Large intestine (tissue), 3 donors: ENCODE results near the gene ARHGEF4. TPM values are rescaled to one million over a fixed set of nuclear protein-coding genes. Genes with fewer than 3 reads are reported as not detected.

ENCODE experiments used
- DNase-seq, 2 donors: peaks; one replicate each; pipeline versions ENCODE4 v3.0.0 to v3.0.0-alpha.2; 2013
- H3K27ac ChIP-seq: one replicate; pipeline ENCODE4 v1.5.1; 2013; ENCODE audit warnings: low read length
- H3K27me3 ChIP-seq: 2 replicates; pipeline ENCODE4 v1.6.1; 2013; ENCODE audit warnings: low read length; ENCODE audit not compliant: control insufficient read depth, insufficient read depth
- H3K36me3 ChIP-seq: 2 replicates; pipeline ENCODE4 v1.6.1; 2013; ENCODE audit warnings: low read length; ENCODE audit not compliant: control insufficient read depth, insufficient read depth
- H3K4me1 ChIP-seq: one replicate; pipeline ENCODE4 v1.6.1; 2013; ENCODE audit warnings: low read length; ENCODE audit not compliant: control insufficient read depth, insufficient read depth
- H3K4me3 ChIP-seq: one replicate; pipeline ENCODE4 v1.5.1; 2013; ENCODE audit warnings: low read length
- H3K9me3 ChIP-seq: one replicate; pipeline ENCODE4 v1.6.1; 2013; ENCODE audit warnings: mild to moderate bottlenecking, low read depth, low read length, moderate library complexity; ENCODE audit not compliant: control insufficient read depth
- WGBS: methylation state at CpG from one replicate; pipeline ENCODE4 v1.1.5; 2013; ENCODE audit warnings: low lambda C conversion rate; ENCODE audit not compliant: insufficient coverage; 5-methylcytosine and 5-hydroxymethylcytosine counted together
- polyA plus RNA-seq: library from polyadenylated mRNA; unstranded; fragments of 120-200 nt; gene quantifications from one replicate; pipeline ENCODE4 v1.2.1, GENCODE V29; 2013

Gene ARHGEF4
- polyA plus RNA-seq, 1 donor: 5.4 TPM

DNA sequence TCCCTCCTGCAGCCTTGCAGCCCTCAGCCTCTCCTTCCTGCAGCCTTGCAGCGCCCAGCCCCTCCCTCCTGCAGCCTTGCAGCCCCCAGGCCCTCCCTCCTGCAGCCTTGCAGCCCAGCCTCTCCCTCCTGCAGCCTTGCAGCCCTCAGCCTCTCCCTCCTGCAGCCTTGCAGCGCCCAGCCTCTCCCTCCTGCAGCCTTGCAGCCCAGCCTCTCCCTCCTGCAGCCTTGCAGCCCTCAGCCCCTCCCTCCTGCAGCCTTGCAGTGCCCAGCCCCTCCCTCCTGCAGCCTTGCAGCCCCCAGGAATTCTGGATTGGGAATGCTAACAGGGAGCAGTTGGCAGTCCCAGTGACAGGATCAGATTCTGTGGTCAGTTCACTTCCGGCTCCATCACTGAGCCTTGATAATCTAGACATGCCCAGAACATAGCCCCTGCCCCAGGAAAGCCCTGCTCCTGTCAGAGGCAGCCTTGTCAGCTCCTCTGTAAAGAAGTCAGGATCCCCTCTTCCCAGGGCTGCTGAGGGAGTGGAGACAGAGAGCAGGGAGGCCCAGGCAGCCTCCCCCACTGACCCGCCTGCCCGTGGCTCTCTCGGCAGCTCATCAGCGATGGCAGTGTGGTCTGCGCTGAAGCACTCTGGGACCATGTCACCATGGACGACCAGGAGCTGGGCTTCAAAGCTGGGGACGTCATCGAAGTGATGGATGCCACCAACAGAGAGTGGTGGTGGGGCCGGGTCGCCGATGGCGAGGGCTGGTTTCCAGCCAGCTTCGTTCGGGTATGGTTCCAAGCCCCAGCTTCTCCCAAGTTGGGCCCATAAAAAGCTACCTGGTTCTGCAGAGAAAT, 201.8 kb downstream of the ARHGEF4 start:
- no peaks in the 10 kb centered on the region for H3K36me3 ChIP-seq
- no CpG with 5 or more reads among the region's 17 CpGs for WGBS
- DNase-seq: no peak
- H3K27ac ChIP-seq: no peak overlapping the region
- peaks cover 3% of the 10 kb centered on the region for H3K4me1 ChIP-seq
- no peak overlapping the region for H3K4me3 ChIP-seq
- peaks cover 7% of the 10 kb centered on the region for H3K9me3 ChIP-seq
- peaks cover 72% of the 10 kb centered on the region for H3K27me3 ChIP-seq

DNA sequence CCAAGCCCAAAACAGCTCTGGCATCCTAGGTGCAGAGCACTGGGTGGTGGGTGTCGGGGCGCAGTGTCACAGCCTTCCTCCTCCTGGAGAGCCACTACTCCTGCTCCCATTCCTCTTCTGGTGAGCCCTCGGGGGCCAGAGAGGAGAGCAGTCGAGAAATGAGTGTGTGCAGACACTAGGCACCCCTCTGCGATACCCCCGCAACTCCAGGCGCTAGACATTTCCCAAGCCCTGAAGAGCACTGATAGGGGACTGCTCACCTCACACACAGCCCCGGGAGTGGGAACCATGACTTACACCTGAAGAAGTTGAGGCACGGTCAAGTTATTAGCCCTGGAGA, 202.4 kb downstream of the ARHGEF4 start:
- no peak for DNase-seq
- Histone ChIP-seq H3K9me3 (peaks cover 7% of the 10 kb centered on the region), H3K36me3 (no peaks in the 10 kb centered on the region), H3K4me3 (no peak overlapping the region), H3K27ac (no peak overlapping the region), H3K27me3 (peaks cover 66% of the 10 kb centered on the region), H3K4me1 (peaks cover 1% of the 10 kb centered on the region)
- no CpG with 5 or more reads among the region's 9 CpGs for WGBS

- no peak for DNase-seq
- Histone ChIP-seq H3K36me3 (no peaks in the 10 kb centered on the region), H3K4me1 (no peaks in the 10 kb centered on the region), H3K27me3 (peaks cover 62% of the 10 kb centered on the region), H3K9me3 (peaks cover 7% of the 10 kb centered on the region), H3K27ac (no peak overlapping the region), H3K4me3 (no peak overlapping the region)
- WGBS: no CpG with 5 or more reads among the region's 23 CpGs
Measured at GRCh38 chr2:131039535-131039907, 202.8 kb downstream of the ARHGEF4 start.

GRCh38 chr2:131039908-131040660, 203.4 kb downstream of the ARHGEF4 start:
- Histone ChIP-seq H3K27ac (no peak overlapping the region), H3K4me3 (no peak overlapping the region), H3K9me3 (peaks cover 7% of the 10 kb centered on the region), H3K36me3 (no peaks in the 10 kb centered on the region), H3K4me1 (no peaks in the 10 kb centered on the region), H3K27me3 (peaks cover 60% of the 10 kb centered on the region)
- no CpG with 5 or more reads among the region's 75 CpGs for WGBS
- peak in 1 of 2 donors; percentile 31 for DNase-seq

DNA sequence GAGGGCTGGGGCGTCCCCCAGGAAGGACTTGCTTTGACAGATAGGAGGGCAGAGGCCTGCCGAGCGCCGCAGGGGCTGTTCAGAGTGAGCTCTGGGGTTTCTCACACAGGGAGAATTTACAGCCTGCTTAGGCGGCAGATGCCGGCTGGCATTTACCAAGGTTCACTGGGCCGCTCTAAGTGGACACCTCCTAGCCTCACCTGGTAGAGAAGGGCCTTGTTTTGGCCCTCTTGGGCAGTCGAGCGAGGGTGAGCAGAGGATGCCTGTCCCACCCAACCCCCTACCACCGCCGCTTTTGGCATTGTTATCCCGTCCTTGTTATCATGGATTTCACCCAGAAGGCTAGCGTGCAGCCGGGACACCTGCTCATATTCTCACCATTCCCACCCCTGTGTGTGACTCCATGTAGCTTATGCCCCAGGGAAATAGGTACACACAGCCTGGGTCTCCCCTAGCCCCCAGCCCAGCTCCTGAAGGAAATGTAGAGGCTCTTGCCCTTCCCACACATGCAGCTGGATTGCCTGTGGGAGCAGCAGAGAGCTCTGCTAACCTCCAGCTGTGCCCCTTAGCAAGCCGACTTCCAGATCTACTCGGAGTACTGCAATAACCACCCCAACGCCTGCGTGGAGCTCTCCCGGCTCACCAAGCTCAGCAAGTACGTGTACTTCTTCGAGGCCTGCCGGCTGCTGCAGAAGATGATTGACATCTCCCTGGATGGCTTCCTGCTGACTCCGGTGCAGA, 204.1 kb downstream of the ARHGEF4 start:
- Histone ChIP-seq H3K27me3 (peaks cover 55% of the 10 kb centered on the region), H3K4me3 (no peak overlapping the region), H3K36me3 (no peaks in the 10 kb centered on the region), H3K27ac (no peak overlapping the region), H3K9me3 (peaks cover 7% of the 10 kb centered on the region), H3K4me1 (no peaks in the 10 kb centered on the region)
- no CpG with 5 or more reads among the region's 23 CpGs for WGBS
- no peak for DNase-seq

DNA sequence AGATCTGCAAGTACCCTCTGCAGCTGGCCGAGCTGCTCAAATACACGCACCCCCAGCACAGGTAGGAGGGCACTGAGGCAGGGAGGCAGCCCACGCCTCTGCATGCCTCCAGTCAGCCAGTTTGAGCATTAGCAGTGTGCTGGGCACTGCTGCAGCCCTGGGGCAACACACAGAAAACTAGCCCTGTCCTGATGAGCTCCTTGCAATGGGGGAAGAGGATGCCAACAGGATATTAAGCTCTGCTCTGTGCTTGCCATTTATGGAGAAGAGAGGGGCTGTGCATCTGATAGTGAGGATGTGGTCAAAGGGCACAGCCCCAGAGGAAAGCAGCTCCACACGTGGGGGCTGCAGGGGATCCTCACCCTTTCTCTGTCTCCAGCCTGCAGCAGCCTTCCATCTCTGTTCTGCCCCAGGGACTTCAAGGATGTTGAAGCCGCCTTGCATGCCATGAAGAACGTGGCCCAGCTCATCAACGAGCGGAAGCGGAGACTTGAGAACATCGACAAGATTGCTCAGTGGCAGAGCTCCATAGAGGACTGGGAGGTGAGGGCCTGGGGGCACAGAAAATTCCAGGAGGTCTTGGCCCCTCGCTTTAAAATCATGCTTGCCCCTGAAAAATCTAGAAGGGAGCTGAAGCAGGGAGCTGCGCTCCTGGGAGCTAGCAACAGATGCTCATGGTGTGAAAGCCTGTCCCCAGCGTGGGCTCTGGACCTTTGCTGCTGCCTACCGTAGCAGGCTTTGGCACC, 204.9 kb downstream of the ARHGEF4 start:
- no CpG with 5 or more reads among the region's 14 CpGs for WGBS
- H3K27me3 ChIP-seq: peaks cover 48% of the 10 kb centered on the region
- DNase-seq: no peak

DNA sequence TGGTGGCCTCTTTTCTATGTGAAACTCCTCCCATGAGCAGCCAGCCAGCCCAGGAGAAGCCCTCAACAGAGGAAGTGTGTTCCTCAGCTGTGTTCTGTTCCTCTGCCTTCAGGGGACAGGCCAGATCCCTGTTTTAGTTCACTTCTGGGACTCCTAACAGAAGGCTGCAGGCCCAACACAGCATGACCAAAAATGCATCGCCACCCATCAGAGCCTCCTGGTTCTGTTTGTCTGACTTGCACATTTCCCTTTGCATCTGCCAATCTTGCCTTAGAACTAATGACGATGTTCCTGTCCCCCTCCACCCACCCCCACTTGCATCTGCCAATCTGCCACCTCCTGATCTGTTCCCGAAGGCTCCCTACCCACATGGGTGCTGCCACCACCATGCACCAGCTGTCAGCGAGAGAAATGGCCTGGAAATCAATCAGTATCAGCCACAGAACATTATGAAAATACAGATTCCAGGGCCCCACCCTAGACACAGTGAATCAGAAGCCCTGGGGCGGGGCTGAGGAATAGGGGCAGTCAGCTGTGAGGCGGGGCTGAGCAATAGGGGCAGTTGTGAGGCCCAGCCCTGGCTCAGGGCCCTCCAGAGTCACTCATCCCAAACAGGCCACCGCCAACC, 205.5 kb downstream of the ARHGEF4 start:
- no CpG with 5 or more reads among the region's 7 CpGs for WGBS
- Histone ChIP-seq H3K4me1 (no peaks in the 10 kb centered on the region), H3K27me3 (peaks cover 41% of the 10 kb centered on the region), H3K9me3 (peaks cover 7% of the 10 kb centered on the region), H3K36me3 (peaks cover 13% of the 10 kb centered on the region), H3K27ac (no peak overlapping the region), H3K4me3 (no peak overlapping the region)
- no peak for DNase-seq

More for the DNA sequence above, 204.9 kb downstream of the ARHGEF4 start:
- Histone ChIP-seq H3K9me3 (peaks cover 7% of the 10 kb centered on the region), H3K27ac (no peak overlapping the region), H3K36me3 (peaks cover 6% of the 10 kb centered on the region), H3K4me1 (no peaks in the 10 kb centered on the region), H3K4me3 (no peak overlapping the region)

GRCh38 chr2:131043199-131044074, 206.7 kb downstream of the ARHGEF4 start:
- no peak overlapping the region for H3K4me3 ChIP-seq
- WGBS: 100% methylated on average over 1 of the region's 18 CpGs

GRCh38 chr2:131044075-131044756, 207.5 kb downstream of the ARHGEF4 start:
- Histone ChIP-seq H3K27me3 (peaks cover 22% of the 10 kb centered on the region), H3K4me1 (no peaks in the 10 kb centered on the region), H3K27ac (no peak overlapping the region), H3K9me3 (peaks cover 7% of the 10 kb centered on the region), H3K4me3 (no peak overlapping the region), H3K36me3 (peaks cover 28% of the 10 kb centered on the region)
- no CpG with 5 or more reads among the region's 24 CpGs for WGBS
- DNase-seq: no peak

More at GRCh38 chr2:131043199-131044074, 206.7 kb downstream of the ARHGEF4 start:
- Histone ChIP-seq H3K27ac (no peak overlapping the region), H3K9me3 (peaks cover 7% of the 10 kb centered on the region), H3K36me3 (peaks cover 20% of the 10 kb centered on the region), H3K27me3 (peaks cover 30% of the 10 kb centered on the region), H3K4me1 (no peaks in the 10 kb centered on the region)
- no peak for DNase-seq
